ENCODE results near the gene R3HDM2. TPM values are rescaled to one million over a fixed set of nuclear protein-coding genes. Genes with fewer than 3 reads are reported as not detected.
A peak's percentile ranks its signal among the peaks of the same experiment; 100 is the strongest.

Gene R3HDM2
- total and polyA plus RNA-seq, 4 donors = 7.4 to 28.9 (median 15.1) TPM

- H3K36me3 ChIP-seq (ENCODE audit: control insufficient read depth in 4 of 4, insufficient read depth in 3 of 4, low read depth in 1 of 4, low read length in 3 of 4) = peaks cover 12 to 20% (median 15%) of the 10 kb centered on the region in 4 donors
- peak overlapping the region; percentile 76 to 88 for H3K9ac ChIP-seq (ENCODE audit: low read depth in 1 of 2, low read length in 2 of 2)
- H3K27ac ChIP-seq (ENCODE audit: low read depth in 1 of 2, low read length in 2 of 2) = peak overlapping the region; percentile 94 to 97
- H3K27me3 ChIP-seq (ENCODE audit: control insufficient read depth in 4 of 4, insufficient read depth in 4 of 4, low read length in 3 of 4) = no peaks in the 10 kb centered on the region
- peaks cover 18 to 61% (median 46%) of the 10 kb centered on the region in 4 donors for H3K4me1 ChIP-seq (ENCODE audit: control insufficient read depth in 4 of 4, insufficient read depth in 4 of 4, low read length in 3 of 4)
- H3K9me3 ChIP-seq (ENCODE audit: control insufficient read depth in 4 of 4, low read length in 3 of 4) = no peaks in the 10 kb centered on the region
- no peak for DNase-seq (ENCODE audit: low spot score)
- WGBS = 43% methylated on average over 13 of the region's 13 CpGs
- TF ChIP-seq YY1 (IDR thresholded peaks at IDR 0.05) (no peak), RAD21 (IDR thresholded peaks at IDR 0.05) (peak in 1 of 2 donors; percentile 13), HNF4G (IDR thresholded peaks at IDR 0.05) (no peak), REST (IDR thresholded peaks at IDR 0.05) (no peak), FOXA1 (IDR thresholded peaks at IDR 0.05) (no peak), RXRA (IDR thresholded peaks at IDR 0.05) (peak; percentile 53 to 64), SP1 (IDR thresholded peaks at IDR 0.05) (peak; percentile 34), NR2F2 (IDR thresholded peaks at IDR 0.05) (no peak), MAX (IDR thresholded peaks at IDR 0.05) (no peak), HNF4A (conservative IDR thresholded peaks at IDR 0.05) (peak; percentile 44 to 51)
- H3K4me3 ChIP-seq (ENCODE audit: low read depth in 1 of 3, low read length in 3 of 3) = peak overlapping the region; percentile 55 to 83 (median 68)
Measured at GRCh38 chr12:57231276-57232021, 199.4 kb downstream of the R3HDM2 start.

- peak overlapping the region; percentile 55 to 83 (median 68) for H3K4me3 ChIP-seq (ENCODE audit: low read depth in 1 of 3, low read length in 3 of 3)
- 29% methylated on average over 10 of the region's 10 CpGs for WGBS
- H3K36me3 ChIP-seq (ENCODE audit: control insufficient read depth in 4 of 4, insufficient read depth in 3 of 4, low read depth in 1 of 4, low read length in 3 of 4) = peaks cover 12 to 20% (median 15%) of the 10 kb centered on the region in 4 donors
- H3K9me3 ChIP-seq (ENCODE audit: control insufficient read depth in 4 of 4, low read length in 3 of 4) = no peaks in the 10 kb centered on the region
- H3K4me1 ChIP-seq (ENCODE audit: control insufficient read depth in 4 of 4, insufficient read depth in 4 of 4, low read length in 3 of 4) = peaks cover 16 to 61% (median 46%) of the 10 kb centered on the region in 4 donors
- no peaks in the 10 kb centered on the region for H3K27me3 ChIP-seq (ENCODE audit: control insufficient read depth in 4 of 4, insufficient read depth in 4 of 4, low read length in 3 of 4)
- no peak for DNase-seq (ENCODE audit: low spot score)
- peak overlapping the region; percentile 76 to 88 for H3K9ac ChIP-seq (ENCODE audit: low read depth in 1 of 2, low read length in 2 of 2)
- TF ChIP-seq YY1 (IDR thresholded peaks at IDR 0.05) (peak; percentile 56), HNF4A (conservative IDR thresholded peaks at IDR 0.05) (peak; percentile 62 to 76), NR2F2 (IDR thresholded peaks at IDR 0.05) (no peak), SP1 (IDR thresholded peaks at IDR 0.05) (peak; percentile 71), ZBTB33 (IDR thresholded peaks at IDR 0.05) (no peak), FOXA2 (IDR thresholded peaks at IDR 0.05) (no peak), RXRA (IDR thresholded peaks at IDR 0.05) (peak in 1 of 2 donors; percentile 3), FOXA1 (IDR thresholded peaks at IDR 0.05) (no peak), TAF1 (conservative IDR thresholded peaks at IDR 0.05) (peak; percentile 94), REST (IDR thresholded peaks at IDR 0.05) (peak; percentile 76), HNF4G (IDR thresholded peaks at IDR 0.05) (peak; percentile 44)
- peak overlapping the region; percentile 94 to 97 for H3K27ac ChIP-seq (ENCODE audit: low read depth in 1 of 2, low read length in 2 of 2)
Measured at GRCh38 chr12:57230381-57231155, 200.3 kb downstream of the R3HDM2 start.

Measured in liver (tissue), 9 donors.